HG03139 (cell line): ENCODE measurements around the gene PRRT3.
"Not testable (repeated sequence)": the region's sequence is repeated elsewhere in the genome, so short reads cannot be mapped to it uniquely, and the experiment has no call there.

ENCODE experiments used
- ATAC-seq: cut with Tn5 transposase; IDR thresholded peaks from one replicate; pipeline ENCODE4 v1.9.1; 2021; ENCODE audit not compliant: unreplicated experiment

Gene PRRT3

GRCh38 chr3:9918261-9919038 lies 33.8 kb downstream of the PRRT3 start:
- no peak for ATAC-seq

- no peak for ATAC-seq
Measured at GRCh38 chr3:9917820-9918219, 34.4 kb downstream of the PRRT3 start.

- ATAC-seq: no peak
Measured at GRCh38 chr3:9916734-9917680, 35.2 kb downstream of the PRRT3 start, which contains the start of gene IL17RC. IL17RC (plus strand) TSS chr3:9917098; CDS start chr3:9917316, 218 bp downstream.

- ATAC-seq: no peak
Measured at GRCh38 chr3:9916346-9916733, 35.9 kb downstream of the PRRT3 start.

GRCh38 chr3:9915254-9916141 lies 36.7 kb downstream of the PRRT3 start:
- ATAC-seq: no peak

- ATAC-seq: no peak
Measured at GRCh38 chr3:9914559-9915253, 37.5 kb downstream of the PRRT3 start.

- no peak for ATAC-seq
Measured at GRCh38 chr3:9914011-9914410, 38.2 kb downstream of the PRRT3 start.

GRCh38 chr3:9913601-9914000 lies 38.6 kb downstream of the PRRT3 start:
- no peak for ATAC-seq

- ATAC-seq: no peak
Measured at GRCh38 chr3:9912294-9912935, 39.8 kb downstream of the PRRT3 start.

- no peak for ATAC-seq
Measured at GRCh38 chr3:9911863-9912262, 40.3 kb downstream of the PRRT3 start.

GRCh38 chr3:9909221-9910013 lies 42.8 kb downstream of the PRRT3 start:
- no peak for ATAC-seq

- no peak for ATAC-seq
Measured at GRCh38 chr3:9908286-9908685, 43.9 kb downstream of the PRRT3 start.

GRCh38 chr3:9906480-9906879 lies 45.7 kb downstream of the PRRT3 start:
- ATAC-seq: no peak

- no peak for ATAC-seq
Measured at GRCh38 chr3:9903904-9904303, 48.3 kb downstream of the PRRT3 start.

GRCh38 chr3:9903238-9903624 lies 49.0 kb downstream of the PRRT3 start:
- no peak for ATAC-seq

GRCh38 chr3:9902372-9903237 lies 49.6 kb downstream of the PRRT3 start, which contains the start of gene IL17RE:
IL17RE (plus strand) TSS chr3:9902848; CDS start chr3:9902933, 85 bp downstream.
- ATAC-seq: no peak

- ATAC-seq: no peak
Measured at GRCh38 chr3:9901967-9902366, 50.2 kb downstream of the PRRT3 start.

- ATAC-seq: not testable (repeated sequence)
Measured at GRCh38 chr3:9900965-9901415, 51.2 kb downstream of the PRRT3 start.
